Heart right ventricle (tissue), 16 donors: ENCODE measurements around the gene GNLY. TPM values are rescaled to one million over a fixed set of nuclear protein-coding genes. Genes with fewer than 3 reads are reported as not detected.

Experiments used
- ATAC-seq, 8 donors: fragments of 200-7000 bp; cut with Tn5 transposase; one replicate each; pipeline ENCODE4 v1.9.1; 2020; ENCODE audit warnings: mild to moderate bottlenecking in 8 of 8, moderate library complexity in 8 of 8, moderate number of reproducible peaks in 1 of 8
- DNase-seq, 2 donors: peaks; one replicate each; pipeline ENCODE4 v3.0.0-alpha.2; 2020
- H3K27ac ChIP-seq, 10 donors: fragments of 200-600 bp; sonication (generic) in 2 of 10; one replicate each; pipeline versions ENCODE4 v1.5.0 to v1.8.0; 2020 to 2022; ENCODE audit warnings: mild to moderate bottlenecking in 3 of 10
- H3K27me3 ChIP-seq, 7 donors: fragments of 200-600 bp; one replicate each; pipeline ENCODE4 v1.8.0; 2021 to 2022; ENCODE audit warnings: mild to moderate bottlenecking in 2 of 7
- H3K36me3 ChIP-seq, 9 donors: fragments of 200-600 bp; sonication (generic) in 1 of 9; one replicate each; pipeline versions ENCODE4 v1.5.0 to v1.8.0; 2020 to 2022; ENCODE audit warnings: mild to moderate bottlenecking in 2 of 9
- H3K4me1 ChIP-seq, 9 donors: fragments of 200-600 bp; sonication (generic) in 1 of 9; one replicate each; pipeline versions ENCODE4 v1.5.0 to v1.8.0; 2020 to 2022; ENCODE audit warnings: mild to moderate bottlenecking in 4 of 9
- H3K4me3 ChIP-seq, 10 donors: fragments of 200-600 bp; sonication (generic) in 2 of 10; one replicate each; pipeline versions ENCODE4 v1.5.0 to v1.8.0; 2020 to 2022; ENCODE audit warnings: mild to moderate bottlenecking in 7 of 10, moderate library complexity in 2 of 10
- H3K9me3 ChIP-seq, 11 donors: fragments of 200-600 bp in 10 of 11; sonication (generic) in 2 of 11; one replicate each; pipeline versions ENCODE4 v1.5.0 to v1.8.0; 2013 to 2022; ENCODE audit warnings: mild to moderate bottlenecking in 2 of 11, control low read depth in 1 of 11, moderate library complexity in 1 of 11
- CTCF ChIP-seq, 9 donors: fragments of 200-600 bp; sonication (generic) in 2 of 9; IDR thresholded peaks; one replicate each; pipeline versions ENCODE4 v1.5.0 to v1.8.0; 2021 to 2022; ENCODE audit warnings: antibody characterized with exemption in 9 of 9, mild to moderate bottlenecking in 5 of 9, moderate library complexity in 1 of 9
- WGBS, 2 donors: extraction: QIAGEN DNeasy Blood & Tissue Kit; methylation state at CpG; one replicate each; pipeline ENCODE4 v1.1.7; 2013; ENCODE audit warnings: inconsistent platforms in 1 of 2; 5-methylcytosine and 5-hydroxymethylcytosine counted together
- intact Hi-C, 10 donors: fragments of 100-400 bp; cut with DNase I; formaldehyde crosslinking; loops; one replicate each; pipeline versions ENCODE4 v1.11.1 to v1.14.2; 2022
- polyA plus RNA-seq, 2 donors: library from polyadenylated mRNA; stranded (reverse); fragments of 200-250 nt; gene quantifications; one replicate each; pipeline ENCODE4 v1.2.3, GENCODE V29; 2013
- total RNA-seq, 10 donors: library from RNA; stranded (reverse); fragmentation: NEBNext Ultra II Directional in 3 of 10; extraction: Animal tissue kit (Norgen Biotek cat#: 25700) in 3 of 10; gene quantifications; one replicate each; pipeline versions ENCODE4 v1.2.1 to v1.2.4, GENCODE V29; 2021 to 2023
- donor health status: Arrhythmogenic right ventricular cardiomyopathy.
- donor health status: ischemic (EF 13 %, LVEDD 7.1; RV severe dilation, severe dysfunction).
- donor health status: healthy with polysubstance abuse.
- donor health status: DM: no; HTN: yes; CAD: no.
- donor health status: DM: no; HTN: no; CAD: no.
- donor health status: ischemic (EF 25% LVEDD 6.9; RV normal size, moderate dysfunction).
- donor health status: ischemic (EF 25% LVEDD 5.7; RV mildly dilated, moderate dysfunction).
- donor health status: healthy.
- donor health status: DM: yes; HTN: yes; CAD: no.
- donor health status: Ischemic cardiomyopathy.
- donor health status: ischemic (EF 35%, LVEDD 5.7; RV mildly dilated, moderate dysfunction).
- donor health status: nonischemic (EF 11% LVEDD 7.7; RV severe dilation, severe dysfunction).
- donor health status: DM: yes; HTN: yes; CAD: no.
- donor health status: PGD.
- donor health status: ischemic (EF 29% LVEDD 5.4; RV normal size, mild dysfunction).
- donor health status: nonischemic (EF 23%, LVEDD 6.1; RV moderate dilation, normal function).

The GNLY gene
- total and polyA plus RNA-seq, 12 donors = 0.17 to 43.2 (median 1.2) TPM

GRCh38 chr2:85678377-85678776 is 15.8 kb upstream of the GNLY start:
- 77 to 83% methylated on average over 3 of the region's 3 CpGs for WGBS, 2 donors
- intact Hi-C loops = loop anchor here in 3 of 10 donors (2.0 to 10.0 kb wide), 3 partner anchors 28 to 46 kb away; no protein-coding TSS in a partner anchor
- DNase-seq (no peak), ATAC-seq (peak in 2 of 8 donors; percentile 9 to 27)
- H3K4me3 ChIP-seq = no peak overlapping the region
- peaks cover 9 to 51% (median 32%) of the 10 kb centered on the region in 9 donors for H3K4me1 ChIP-seq
- no peaks in the 10 kb centered on the region for H3K27me3 ChIP-seq
- H3K36me3 ChIP-seq = no peaks in the 10 kb centered on the region
- H3K9me3 ChIP-seq = no peaks in the 10 kb centered on the region
- H3K27ac ChIP-seq = peak overlapping the region in 9 of 10 donors; percentile 2 to 79 (median 51)
- no peak for TF ChIP-seq CTCF (IDR thresholded peaks at IDR 0.05)

- Histone ChIP-seq H3K27ac (peak overlapping the region; percentile 2 to 79 (median 46)), H3K36me3 (no peaks in the 10 kb centered on the region), H3K4me1 (peaks cover 9 to 45% (median 32%) of the 10 kb centered on the region in 9 donors), H3K4me3 (no peak overlapping the region), H3K27me3 (no peaks in the 10 kb centered on the region), H3K9me3 (no peaks in the 10 kb centered on the region)
- peak; percentile 89 to 91 for DNase-seq
- WGBS, 2 donors = 19 to 21% methylated on average over 25 of the region's 25 CpGs
- TF ChIP-seq CTCF (IDR thresholded peaks at IDR 0.05) = peak; percentile 97 to 99 (median 98)
- ATAC-seq = peak; percentile 86 to 96 (median 92)
- intact Hi-C loops = loop anchor here in 6 of 10 donors (1.0 to 10.0 kb wide), 4 partner anchors 28 to 46 kb away; no protein-coding TSS in a partner anchor
These were observed 15.1 kb upstream of the GNLY start for GRCh38 chr2:85678794-85679672.

- H3K27me3 ChIP-seq = no peaks in the 10 kb centered on the region
- 71 to 78% methylated on average over 2 of the region's 2 CpGs for WGBS, 2 donors
- no peaks in the 10 kb centered on the region for H3K36me3 ChIP-seq
- ATAC-seq = no peak
- TF ChIP-seq CTCF (IDR thresholded peaks at IDR 0.05) = no peak
- H3K4me3 ChIP-seq = no peak overlapping the region
- no peaks in the 10 kb centered on the region for H3K9me3 ChIP-seq
- peaks cover 9 to 44% (median 31%) of the 10 kb centered on the region in 9 donors for H3K4me1 ChIP-seq
- peak overlapping the region in 9 of 10 donors; percentile 17 to 83 (median 39) for H3K27ac ChIP-seq
- DNase-seq = no peak
- intact Hi-C loops = loop anchor here in 1 of 10 donors (2.0 kb wide), 1 partner anchor 26 kb away; no protein-coding TSS in a partner anchor
These were observed 13.3 kb upstream of the GNLY start for GRCh38 chr2:85680707-85681371.

GRCh38 chr2:85681372-85681763 is 12.8 kb upstream of the GNLY start:
- no peak for DNase-seq
- no peaks in the 10 kb centered on the region for H3K27me3 ChIP-seq
- H3K36me3 ChIP-seq = no peaks in the 10 kb centered on the region
- H3K4me1 ChIP-seq = peaks cover 9 to 42% (median 30%) of the 10 kb centered on the region in 9 donors
- peak in 2 of 8 donors; percentile 43 to 55 for ATAC-seq
- peak overlapping the region in 6 of 10 donors; percentile 6 to 83 (median 56) for H3K27ac ChIP-seq
- TF ChIP-seq CTCF (IDR thresholded peaks at IDR 0.05) = no peak
- no peaks in the 10 kb centered on the region for H3K9me3 ChIP-seq
- H3K4me3 ChIP-seq = peak overlapping the region in 1 of 10 donors; percentile 4
- WGBS, 2 donors = 71 to 80% methylated on average over 5 of the region's 5 CpGs
- intact Hi-C loops = loop anchor here in 1 of 10 donors (2.0 kb wide), 1 partner anchor 25 kb away; no protein-coding TSS in a partner anchor
